Bronchial epithelial cell (primary cell): ENCODE results near the gene EPHB3. TPM values are rescaled to one million over a fixed set of nuclear protein-coding genes. Genes with fewer than 3 reads are reported as not detected.

Experiments
- DNase-seq: peaks from one replicate; pipeline ENCODE4 v3.0.0-alpha.2; 2010; ENCODE audit warnings: low read depth
- FAIRE-seq: peaks from 2 replicates; lab custom pipeline; 2011; peaks lifted over from hg19 to GRCh38; lab: Jason Lieb, UNC
- H3K27me3 ChIP-seq: 2 replicates; pipeline ENCODE4 v1.5.1; 2011; ENCODE audit warnings: low read length; ENCODE audit not compliant: control insufficient read depth, insufficient read depth
- H3K36me3 ChIP-seq: 2 replicates; pipeline ENCODE4 v1.5.1; 2011; ENCODE audit warnings: low read length; ENCODE audit not compliant: control insufficient read depth, insufficient read depth
- H3K4me3 ChIP-seq: 2 replicates; pipeline ENCODE4 v1.5.1; 2011; ENCODE audit warnings: mild to moderate bottlenecking, low read depth, low read length, control low read depth
- CTCF ChIP-seq: IDR thresholded peaks from 2 replicates; pipeline ENCODE4 v1.5.1; 2011; ENCODE audit warnings: mild to moderate bottlenecking, moderate library complexity, low read length, control low read depth, inconsistent platforms; ENCODE audit not compliant: insufficient read depth, severe bottlenecking
- total RNA-seq: library from RNA; depleted of rRNA; stranded (reverse); fragments of >200 nt; gene quantifications from 2 replicates; pipeline ENCODE4 v1.2.1, GENCODE V29; 2014

EPHB3 gene
- total RNA-seq, 1 donor from 2014 or later = 9.2 TPM

GRCh38 chr3:184546252-184546651 lies 15.3 kb upstream of the EPHB3 start:
- DNase-seq (no peak), FAIRE-seq (peak; percentile 58)
- H3K27me3 ChIP-seq = peaks cover 2% of the 10 kb centered on the region

GRCh38 chr3:184549796-184550577 lies 11.6 kb upstream of the EPHB3 start:
- Histone ChIP-seq H3K4me3 (no peak overlapping the region), H3K36me3 (no peaks in the 10 kb centered on the region), H3K27me3 (peaks cover 2% of the 10 kb centered on the region)
- TF ChIP-seq CTCF = no peak
- FAIRE-seq (no peak), DNase-seq (no peak)

More at GRCh38 chr3:184546252-184546651, 15.3 kb upstream of the EPHB3 start:
- Histone ChIP-seq H3K36me3 (no peaks in the 10 kb centered on the region), H3K4me3 (no peak overlapping the region)
- no peak for TF ChIP-seq CTCF

- H3K36me3 ChIP-seq = no peaks in the 10 kb centered on the region
- H3K27me3 ChIP-seq = peaks cover 2% of the 10 kb centered on the region
- no peak for TF ChIP-seq CTCF
- H3K4me3 ChIP-seq = no peak overlapping the region
- no peak for DNase-seq
- FAIRE-seq = no peak
These were observed 10.5 kb upstream of the EPHB3 start for GRCh38 chr3:184551103-184551502.

- no peak for TF ChIP-seq CTCF
- DNase-seq = no peak
- H3K36me3 ChIP-seq = no peaks in the 10 kb centered on the region
- H3K4me3 ChIP-seq = no peak overlapping the region
- H3K27me3 ChIP-seq = peaks cover 2% of the 10 kb centered on the region
- FAIRE-seq = no peak
These were observed 9.8 kb upstream of the EPHB3 start for GRCh38 chr3:184551614-184552256.

GRCh38 chr3:184552296-184552695 lies 9.3 kb upstream of the EPHB3 start:
- peaks cover 2% of the 10 kb centered on the region for H3K27me3 ChIP-seq
- TF ChIP-seq CTCF = no peak
- peak; percentile 13 for FAIRE-seq

GRCh38 chr3:184552863-184553262 lies 8.7 kb upstream of the EPHB3 start:
- no peak for TF ChIP-seq CTCF
- FAIRE-seq (no peak), DNase-seq (no peak)
- Histone ChIP-seq H3K27me3 (peaks cover 2% of the 10 kb centered on the region), H3K4me3 (no peak overlapping the region), H3K36me3 (no peaks in the 10 kb centered on the region)

More at GRCh38 chr3:184552296-184552695, 9.3 kb upstream of the EPHB3 start:
- DNase-seq = no peak
- Histone ChIP-seq H3K36me3 (no peaks in the 10 kb centered on the region), H3K4me3 (no peak overlapping the region)
